ENCODE results near the gene GAGE12J.
"Not testable (repeated sequence)": the region's sequence is repeated elsewhere in the genome, so short reads cannot be mapped to it uniquely, and the experiment has no call there.

GAGE12J gene

DNA sequence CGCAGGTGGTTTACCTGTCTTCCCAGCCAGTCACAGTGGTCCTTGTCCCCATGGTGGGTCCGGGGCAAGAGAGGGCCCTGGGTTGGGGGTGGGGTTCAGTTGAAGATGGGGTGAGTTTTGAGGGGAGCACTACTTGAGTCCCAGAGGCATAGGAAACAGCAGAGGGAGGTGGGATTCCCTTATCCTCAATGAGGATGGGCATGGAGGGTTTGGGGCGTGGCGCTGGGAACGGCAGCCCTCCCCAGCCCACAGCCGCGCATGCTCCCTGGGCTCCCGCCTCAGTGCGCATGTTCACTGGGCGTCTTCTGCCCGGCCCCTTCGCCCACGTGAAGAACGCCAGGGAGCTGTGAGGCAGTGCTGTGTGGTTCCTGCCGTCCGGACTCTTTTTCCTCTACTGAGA is at the start of gene GAGE12J:
Gene GAGE12J (plus strand): TSS at position 301 of the 400 bp plus-strand sequence. CDS start 1,157 bp downstream, outside the sequence.
- in situ Hi-C loops (cut with MboI; ENCODE audit: low sequenced_read_pairs), result not testable (repeated sequence)

GRCh38 chrX:49272421-49272820 is 49.4 kb upstream of the GAGE12J start:
- in situ Hi-C loops (cut with MboI; ENCODE audit: low sequenced_read_pairs), result no loop called here

GRCh38 chrX:49273181-49273727 is 48.6 kb upstream of the GAGE12J start:
- in situ Hi-C loops (cut with MboI; ENCODE audit: low sequenced_read_pairs), result no loop called here

GRCh38 chrX:49276207-49276606 is 45.6 kb upstream of the GAGE12J start:
- in situ Hi-C loops (cut with MboI; ENCODE audit: low sequenced_read_pairs), result no loop called here

DNA sequence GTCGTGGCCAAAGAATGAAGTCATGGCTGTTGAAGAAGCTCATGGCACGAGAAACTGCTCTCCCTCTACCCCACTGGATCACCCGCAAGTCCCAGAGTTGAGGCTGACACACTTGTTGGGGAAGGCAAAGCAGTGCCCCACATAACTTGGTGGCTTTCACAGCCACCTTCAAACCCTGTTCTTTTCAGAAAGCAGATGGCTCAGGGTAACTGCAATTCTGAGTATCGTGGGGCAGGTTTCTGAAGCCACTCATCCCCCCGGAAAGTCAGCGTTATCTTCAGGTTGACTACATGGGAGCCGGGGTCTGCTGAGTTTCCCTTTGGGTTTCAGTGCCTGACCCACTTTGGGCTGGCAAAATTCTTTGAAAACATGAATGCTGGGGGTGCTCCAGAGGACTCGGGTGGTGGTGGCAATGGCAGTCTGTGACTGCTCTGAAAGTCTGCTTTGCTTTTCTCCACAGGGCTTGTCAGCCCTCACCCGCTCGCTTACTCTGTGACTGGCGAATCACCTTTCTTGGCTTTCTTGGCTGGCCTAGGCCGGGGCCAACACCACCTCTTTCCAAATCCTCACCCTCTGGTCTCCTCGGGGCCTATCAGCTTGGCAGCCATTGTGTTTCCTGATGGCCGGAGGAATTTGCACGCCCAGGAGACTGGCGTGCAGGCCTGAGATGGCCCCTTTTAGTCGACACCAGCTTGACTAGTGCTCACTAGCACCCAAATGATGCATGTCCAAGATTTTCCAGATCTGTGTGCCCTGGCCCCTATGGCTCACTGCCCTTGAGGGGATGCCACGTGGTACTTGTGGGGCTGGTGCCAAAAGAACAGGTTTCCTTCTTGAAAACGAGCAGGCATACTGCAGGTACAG is 44.9 kb upstream of the GAGE12J start:
- in situ Hi-C loops (cut with MboI; ENCODE audit: low sequenced_read_pairs), result no loop called here

DNA sequence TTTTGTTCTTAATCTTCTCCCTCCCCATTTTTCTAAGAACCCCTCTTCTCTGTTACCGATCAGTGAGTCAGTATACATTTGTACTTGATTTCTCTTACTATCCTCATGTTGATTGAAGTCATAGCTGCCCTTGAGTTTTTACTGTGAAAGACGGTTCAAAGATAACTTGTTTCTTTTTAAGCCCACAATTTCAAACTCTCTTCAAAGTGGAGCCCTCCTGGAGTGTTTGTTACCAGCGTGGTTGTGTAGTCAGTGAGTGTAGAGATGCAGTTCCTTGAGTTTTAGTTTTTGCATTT is 44.4 kb upstream of the GAGE12J start:
- in situ Hi-C loops (cut with MboI; ENCODE audit: low sequenced_read_pairs), result no loop called here

- in situ Hi-C loops (cut with MboI; ENCODE audit: low sequenced_read_pairs), result no loop called here
These were observed 43.8 kb upstream of the GAGE12J start for GRCh38 chrX:49278081-49278480.

DNA sequence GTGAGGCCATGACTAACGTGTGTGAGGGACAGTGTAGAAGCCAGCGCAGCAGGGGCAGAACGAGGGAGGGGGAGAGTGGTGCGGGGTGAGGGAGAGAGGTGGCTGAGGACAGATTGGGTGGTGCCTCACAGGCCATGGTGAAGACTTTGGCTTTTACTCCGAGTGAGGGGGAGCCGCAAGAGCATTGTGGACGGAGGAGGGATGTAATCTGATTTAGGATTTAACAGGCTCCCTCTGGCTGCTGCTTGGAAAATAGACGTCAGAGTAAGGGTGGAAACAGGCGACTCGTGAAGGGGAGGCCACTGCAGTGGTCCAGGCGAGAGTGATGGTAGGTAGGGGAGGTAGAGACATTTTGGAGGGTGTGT is 39.2 kb upstream of the GAGE12J start:
- in situ Hi-C loops (cut with MboI; ENCODE audit: low sequenced_read_pairs), result no loop called here

DNA sequence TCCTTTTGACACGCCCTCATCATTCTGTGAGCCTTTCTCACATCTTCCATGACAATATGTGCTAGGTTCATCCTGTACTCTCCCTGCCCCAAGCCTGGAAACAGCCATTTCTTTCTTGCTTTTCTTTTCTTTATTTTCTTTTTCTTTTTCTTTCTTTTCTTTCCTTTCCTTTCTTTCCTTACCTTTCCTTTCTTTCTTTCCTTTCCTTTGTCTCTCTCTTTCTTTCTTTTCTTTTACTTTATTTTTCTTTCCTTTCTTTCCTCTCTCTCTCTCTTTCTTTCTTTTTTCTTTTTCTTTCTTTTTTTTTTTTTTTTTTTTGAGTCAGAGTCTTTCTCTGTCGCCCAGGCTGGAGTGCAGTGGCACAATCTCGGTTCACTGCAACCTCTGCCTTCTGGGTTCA is 37.6 kb upstream of the GAGE12J start:
- in situ Hi-C loops (cut with MboI; ENCODE audit: low sequenced_read_pairs), result no loop called here

GRCh38 chrX:49286136-49286535 is 35.7 kb upstream of the GAGE12J start:
- in situ Hi-C loops (cut with MboI; ENCODE audit: low sequenced_read_pairs), result no loop called here

DNA sequence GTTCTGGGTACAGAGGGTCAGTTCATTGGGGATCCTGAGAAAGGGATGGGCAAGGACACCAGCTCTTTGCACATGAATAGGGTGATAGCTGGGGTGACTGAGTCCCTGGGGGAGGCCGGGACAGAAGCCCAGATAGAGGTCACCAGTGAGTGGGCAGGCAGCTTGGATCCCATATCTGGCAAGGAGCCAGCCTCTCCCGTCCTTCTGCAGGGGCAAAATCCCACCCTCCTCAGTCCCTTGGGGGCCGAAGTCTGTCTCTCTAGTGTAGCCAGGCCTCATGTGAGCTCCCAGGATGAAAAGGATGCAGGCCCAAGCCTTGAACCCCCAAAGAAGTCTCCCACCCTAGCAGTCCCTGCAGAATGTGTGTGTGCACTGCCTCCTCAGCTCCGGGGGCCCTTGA is 35.3 kb upstream of the GAGE12J start:
- in situ Hi-C loops (cut with MboI; ENCODE audit: low sequenced_read_pairs), result no loop called here

- in situ Hi-C loops (cut with MboI; ENCODE audit: low sequenced_read_pairs), result no loop called here
These were observed 34.2 kb upstream of the GAGE12J start for GRCh38 chrX:49287665-49288064.

GRCh38 chrX:49290215-49290614 is 31.6 kb upstream of the GAGE12J start:
- in situ Hi-C loops (cut with MboI; ENCODE audit: low sequenced_read_pairs), result no loop called here

DNA sequence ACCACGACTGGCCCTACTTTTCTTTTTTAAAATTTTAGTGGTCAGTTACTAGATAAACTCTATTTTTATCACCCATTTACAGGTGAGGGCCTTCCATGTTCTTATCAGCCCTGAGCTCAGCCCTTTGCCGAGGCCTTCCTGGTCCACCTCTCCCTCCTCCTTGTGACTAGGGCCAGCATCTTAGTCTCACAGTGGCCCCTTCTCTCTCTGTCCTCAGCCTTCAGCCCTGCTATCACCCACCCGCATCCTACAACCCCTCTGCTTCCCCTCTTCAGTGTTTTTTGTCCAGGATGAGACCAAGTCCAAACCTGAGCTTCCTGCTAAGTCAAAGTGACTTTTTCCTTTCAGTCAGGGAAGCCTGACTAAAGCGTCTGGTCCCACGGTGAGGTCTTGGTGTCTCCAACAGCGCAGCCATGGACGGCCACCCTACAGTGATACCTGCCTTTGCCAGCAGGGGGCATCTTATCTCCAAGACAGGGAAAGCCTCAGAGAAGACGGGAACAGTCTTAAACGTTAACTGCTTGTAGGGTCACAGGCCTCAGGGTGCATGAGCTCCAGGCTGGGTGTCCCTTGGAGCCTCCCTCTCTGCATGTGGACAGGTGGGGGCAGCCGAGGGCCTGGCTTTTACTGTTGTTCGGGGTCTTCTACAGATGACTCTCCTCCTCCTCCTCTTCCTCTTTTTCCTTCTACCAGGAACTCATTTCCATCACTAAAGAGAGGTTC is 30.1 kb upstream of the GAGE12J start:
- in situ Hi-C loops (cut with MboI; ENCODE audit: low sequenced_read_pairs), result no loop called here

- in situ Hi-C loops (cut with MboI; ENCODE audit: low sequenced_read_pairs), result no loop called here
These were observed 29.2 kb upstream of the GAGE12J start for GRCh38 chrX:49292400-49293362.

DNA sequence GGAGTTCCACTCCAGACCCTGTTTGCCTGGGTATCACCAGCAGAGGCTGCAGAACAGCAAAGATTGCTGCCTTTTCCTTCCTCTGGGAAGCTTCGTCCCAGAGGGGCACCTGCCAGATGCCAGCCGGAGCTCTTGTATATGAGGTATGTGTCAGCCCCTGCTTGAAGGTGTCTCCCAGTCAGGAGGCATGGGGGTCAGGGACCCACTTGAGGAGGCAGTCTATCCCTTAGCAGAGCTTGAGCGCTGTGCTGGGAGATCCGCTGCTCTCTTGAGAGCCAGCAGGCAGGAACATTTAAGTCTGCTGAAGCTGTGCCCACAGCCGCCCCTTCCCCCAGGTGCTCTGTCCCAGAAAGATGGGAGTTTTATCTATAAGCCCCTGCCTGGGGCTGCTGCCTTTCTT is 22.5 kb upstream of the GAGE12J start:
- in situ Hi-C loops (cut with MboI; ENCODE audit: low sequenced_read_pairs), result not testable (repeated sequence)

DNA sequence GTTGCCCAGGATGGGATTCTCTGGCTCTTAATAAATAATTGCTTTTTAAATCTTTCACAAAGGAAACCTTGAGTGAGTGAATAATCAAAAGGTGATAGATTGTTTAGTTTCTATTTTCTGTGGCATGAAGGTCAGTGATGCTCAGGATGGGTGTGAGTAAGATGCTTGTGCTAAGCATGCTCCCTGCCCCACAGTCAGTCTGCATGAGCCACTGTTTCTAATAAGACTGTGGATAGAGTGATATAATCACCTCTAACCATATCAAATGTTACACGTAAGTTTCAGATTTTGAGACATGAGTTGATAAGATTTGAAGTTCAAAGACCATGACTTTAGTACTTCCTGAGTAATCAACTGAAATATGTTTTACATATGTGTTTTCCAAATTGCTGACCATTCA is 21.1 kb upstream of the GAGE12J start:
- in situ Hi-C loops (cut with MboI; ENCODE audit: low sequenced_read_pairs), result no loop called here

DNA sequence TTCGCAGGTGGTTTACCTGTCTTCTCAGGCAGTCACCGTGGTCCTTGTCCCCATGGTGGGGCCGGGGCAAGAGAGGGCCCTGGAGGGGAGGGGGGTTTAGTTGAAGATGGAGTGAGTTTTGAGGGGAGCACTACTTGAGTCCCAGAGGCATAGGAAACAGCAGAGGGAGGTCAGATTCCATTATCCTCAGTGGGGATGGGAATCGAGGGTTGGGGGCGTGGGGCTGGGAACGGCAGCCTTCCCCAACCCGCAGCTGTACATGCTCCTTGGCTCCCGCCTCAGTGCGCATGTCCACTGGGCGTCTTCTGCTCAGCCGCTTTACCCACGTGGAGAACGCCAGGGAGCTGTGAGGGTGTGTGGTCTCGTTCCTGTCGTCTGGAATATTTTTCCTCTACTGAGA is 18.5 kb upstream of the GAGE12J start, which contains the start of gene GAGE10:
Gene GAGE10 (plus strand): TSS at position 301 of the 400 bp plus-strand sequence. CDS start 1,214 bp downstream, outside the sequence.
- in situ Hi-C loops (cut with MboI; ENCODE audit: low sequenced_read_pairs), result no loop called here

GRCh38 chrX:49307775-49308174 is 14.1 kb upstream of the GAGE12J start:
- in situ Hi-C loops (cut with MboI; ENCODE audit: low sequenced_read_pairs), result not testable (repeated sequence)

- in situ Hi-C loops (cut with MboI; ENCODE audit: low sequenced_read_pairs), result no loop called here
These were observed 13.1 kb upstream of the GAGE12J start for GRCh38 chrX:49308604-49309269.

All from HL-60/S4 (cell line).